NCI-H526 treated with DMSO at 0.1 percent for 48 hours (cell line): ENCODE measurements around the gene DZIP1.
A peak's percentile ranks its signal among the peaks of the same experiment; 100 is the strongest.

Source experiments
- DNase-seq: peaks from one replicate; lab custom pipeline; 2025; lab: John Stamatoyannopoulos, UW

DZIP1 gene

DNA sequence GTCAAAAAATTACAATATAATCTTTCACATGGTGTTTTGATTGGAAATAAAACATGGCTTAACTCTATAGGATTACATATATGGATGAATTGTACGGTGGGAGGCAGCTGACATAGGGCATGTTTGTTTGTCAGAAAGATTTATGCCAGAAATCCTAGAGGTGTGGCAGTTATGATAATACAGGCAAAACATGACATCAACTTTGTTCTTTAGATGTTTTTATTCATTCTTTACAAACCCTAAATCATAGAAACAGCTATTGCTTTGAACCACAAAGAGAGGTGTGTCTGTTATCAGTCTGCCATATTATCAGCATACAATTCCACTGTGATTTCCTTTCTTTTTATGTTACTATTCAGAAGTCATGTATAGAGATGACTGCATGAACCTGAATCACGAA is 100.2 kb downstream of the DZIP1 start:
- DNase-seq: no peak

- DNase-seq: no peak
These were observed 102.5 kb downstream of the DZIP1 start for GRCh38 chr13:95541911-95542474.

- DNase-seq: no peak
These were observed 103.2 kb downstream of the DZIP1 start for GRCh38 chr13:95541308-95541707.

DNA sequence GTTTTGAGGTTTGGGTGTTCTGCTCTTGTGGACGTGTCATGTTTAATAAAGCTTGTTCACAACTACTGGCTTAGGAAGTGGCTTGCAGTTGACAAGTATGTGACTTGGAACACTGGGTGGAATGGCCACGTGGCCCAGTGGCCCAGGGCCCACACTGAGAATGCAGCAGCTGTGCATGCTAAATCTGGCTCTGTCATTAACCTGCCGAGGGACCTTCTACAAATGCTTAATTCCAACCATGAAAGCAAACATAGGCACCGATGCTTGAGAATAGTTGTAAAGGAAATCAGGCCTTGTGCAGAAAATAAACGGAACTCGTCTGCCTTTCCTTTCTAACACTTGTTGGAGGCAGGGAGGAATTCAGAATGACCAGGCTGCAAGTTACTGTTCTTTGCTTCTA is 103.6 kb downstream of the DZIP1 start:
- no peak for DNase-seq

GRCh38 chr13:95536632-95537241 is 107.8 kb downstream of the DZIP1 start:
- peak; percentile 76 for DNase-seq

DNA sequence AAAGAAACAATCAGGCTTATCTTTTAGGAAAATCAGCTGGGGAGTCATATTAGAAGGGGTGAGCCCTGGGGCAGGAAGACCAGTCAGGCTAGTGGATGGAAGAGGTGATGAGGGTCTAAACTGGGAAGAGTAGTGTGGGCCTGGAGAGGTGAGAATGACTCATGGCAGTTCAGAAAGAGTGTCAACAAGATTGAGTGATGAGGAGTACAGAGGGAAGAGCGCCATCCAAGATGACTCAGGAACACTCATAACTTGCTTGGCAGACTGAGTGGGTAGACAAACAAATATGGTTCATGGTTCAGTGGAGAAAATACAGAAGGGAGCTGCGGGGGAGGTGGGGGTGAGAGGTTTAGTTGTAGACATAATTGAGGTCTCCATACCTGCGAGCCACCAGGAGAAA is 109.3 kb downstream of the DZIP1 start:
- DNase-seq: no peak

DNA sequence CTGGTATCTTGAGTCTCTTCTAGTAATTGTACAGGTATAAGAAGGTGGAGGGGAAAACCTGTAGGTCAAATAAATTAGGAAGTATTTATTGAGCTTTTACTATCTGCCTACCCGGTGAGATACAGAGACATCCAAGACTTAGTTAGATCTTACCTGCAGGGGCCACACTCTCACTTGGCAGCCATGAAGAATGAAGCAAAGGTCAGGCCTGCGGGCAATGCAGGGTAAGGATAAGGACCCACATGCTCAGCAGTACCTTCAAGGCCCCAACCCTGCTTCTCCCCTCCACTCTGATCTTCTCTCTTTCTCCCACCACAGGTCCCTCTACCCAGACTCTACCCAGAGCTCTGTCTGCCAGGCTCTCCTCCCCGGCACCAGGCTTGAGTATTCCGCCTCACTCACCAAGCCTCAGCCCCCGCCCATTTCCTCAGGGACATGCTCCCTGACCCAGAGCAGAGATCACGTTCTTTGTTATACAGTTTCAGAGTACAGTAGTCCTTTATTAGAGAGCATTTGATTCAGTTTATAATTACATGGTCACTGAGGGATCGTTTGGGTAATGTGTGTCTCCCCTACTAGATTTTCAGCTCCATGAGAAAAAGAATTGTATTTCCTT is 110.9 kb downstream of the DZIP1 start:
- no peak for DNase-seq

- DNase-seq: peak; percentile 78
These were observed 114.3 kb downstream of the DZIP1 start for GRCh38 chr13:95530178-95530577.
